Muscle of back (tissue), 10 donors: Measurements from ENCODE around the gene ASH1L. TPM values are rescaled to one million over a fixed set of nuclear protein-coding genes. Genes with fewer than 3 reads are reported as not detected.

Source experiments
- polyA plus RNA-seq, 10 donors: library from polyadenylated mRNA; unstranded; fragments of 120-200 nt; gene quantifications; one replicate each; pipeline ENCODE4 v1.2.1, GENCODE V29; 2013; ENCODE audit not compliant: insufficient read length in 10 of 10

The ASH1L gene
- polyA plus RNA-seq, 10 donors, result 21.2 to 30.6 (median 28.1) TPM

Other genes starting within 250 kb of the ASH1L start
- gene RUSC1, start 241.9 kb downstream of the ASH1L start, polyA plus RNA-seq, result 10 to 100 TPM; 20.5 to 30.4 (median 26.7) TPM
- 10 to 100 TPM; 24.9 to 50.5 (median 33.8) TPM for gene MSTO1, start 47.4 kb upstream of the ASH1L start, polyA plus RNA-seq
- gene YY1AP1, start 126.0 kb upstream of the ASH1L start, polyA plus RNA-seq, result 10 to 100 TPM; 38.8 to 60.3 (median 52.2) TPM
- 100 to 1,000 TPM; 111 to 162 (median 138) TPM for gene DAP3, start 126.3 kb upstream of the ASH1L start, polyA plus RNA-seq